GM19035 (cell line): Measurements from ENCODE around the gene TSHZ1.

Experiments
- ATAC-seq: cut with Tn5 transposase; IDR thresholded peaks from one replicate; pipeline ENCODE4 v1.9.1; 2021; ENCODE audit not compliant: unreplicated experiment

TSHZ1 gene

DNA sequence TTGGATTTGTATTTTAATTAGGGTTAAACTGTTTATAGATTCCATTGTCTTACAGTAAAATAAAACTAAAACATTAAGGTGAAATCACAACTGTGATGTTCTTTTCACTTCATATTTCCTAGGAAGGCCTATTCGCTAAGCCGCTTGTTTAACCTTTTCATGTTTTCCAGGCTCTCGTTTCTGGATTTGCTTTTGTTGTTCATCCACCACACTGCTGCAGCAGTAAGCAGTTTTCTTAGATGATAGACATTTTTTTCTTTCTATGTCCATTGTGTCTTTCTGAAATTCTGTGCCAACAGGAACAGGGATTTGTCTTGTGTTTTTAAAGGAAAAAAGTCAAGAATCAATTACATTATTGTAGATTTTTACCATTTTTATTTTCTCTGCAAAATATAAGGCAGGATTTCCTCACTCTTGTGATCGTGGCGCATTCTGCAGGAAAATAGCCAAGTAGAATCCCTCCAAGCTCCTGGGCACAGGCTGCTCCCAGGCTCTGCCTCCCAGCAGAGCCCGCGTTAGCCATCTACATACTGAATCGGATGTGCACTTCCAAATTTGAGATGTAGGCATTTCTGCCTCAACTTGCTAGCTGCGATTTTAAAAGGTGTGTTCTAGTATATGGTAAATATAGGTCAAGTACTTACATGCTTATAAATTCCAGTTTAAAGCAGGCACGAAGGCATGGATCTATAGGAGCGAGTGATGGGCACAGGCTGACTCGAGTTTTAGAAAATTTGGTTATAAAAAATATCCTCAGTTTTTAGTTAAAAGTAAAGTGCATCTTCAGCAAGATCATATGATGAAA lies 10.2 kb downstream of the TSHZ1 start:
- ATAC-seq, result no peak

DNA sequence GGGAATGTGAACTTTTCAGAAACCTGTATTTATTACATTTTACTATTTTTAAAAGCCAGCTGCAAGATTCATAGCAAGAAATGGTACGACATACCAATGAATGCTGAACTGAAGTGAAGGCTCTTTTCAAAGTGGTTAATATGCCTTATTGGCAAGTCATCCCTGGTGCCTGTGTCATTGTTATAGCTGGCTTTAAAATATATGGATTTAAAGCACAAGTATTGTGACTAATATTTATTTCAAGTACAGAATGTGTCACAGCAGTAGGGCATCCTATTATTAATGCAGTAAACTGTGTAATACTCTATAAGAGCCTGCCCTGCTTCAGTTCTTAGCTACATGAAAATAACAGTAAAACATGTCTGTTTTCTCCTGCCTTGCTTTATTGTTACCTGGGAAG lies 10.8 kb downstream of the TSHZ1 start:
- no peak for ATAC-seq

DNA sequence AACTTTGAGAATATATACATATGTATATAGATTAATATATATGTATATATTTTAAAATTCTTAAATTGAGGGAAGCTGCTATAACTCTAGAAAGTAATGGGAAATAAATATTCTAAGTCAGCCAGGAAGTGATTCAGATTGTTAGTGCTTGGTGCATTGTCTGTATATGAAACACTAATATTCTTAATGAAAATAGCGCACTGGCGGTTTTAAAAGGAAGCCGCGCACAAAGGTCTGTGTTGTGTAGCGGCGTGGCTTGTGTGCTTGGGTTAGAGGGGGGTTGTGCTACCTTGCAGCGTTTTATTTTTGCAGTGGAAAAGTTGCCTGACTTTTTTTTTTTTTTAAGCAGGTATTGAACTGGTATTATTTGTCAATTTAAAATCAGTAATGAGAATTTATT lies 11.3 kb downstream of the TSHZ1 start:
- ATAC-seq, result no peak

DNA sequence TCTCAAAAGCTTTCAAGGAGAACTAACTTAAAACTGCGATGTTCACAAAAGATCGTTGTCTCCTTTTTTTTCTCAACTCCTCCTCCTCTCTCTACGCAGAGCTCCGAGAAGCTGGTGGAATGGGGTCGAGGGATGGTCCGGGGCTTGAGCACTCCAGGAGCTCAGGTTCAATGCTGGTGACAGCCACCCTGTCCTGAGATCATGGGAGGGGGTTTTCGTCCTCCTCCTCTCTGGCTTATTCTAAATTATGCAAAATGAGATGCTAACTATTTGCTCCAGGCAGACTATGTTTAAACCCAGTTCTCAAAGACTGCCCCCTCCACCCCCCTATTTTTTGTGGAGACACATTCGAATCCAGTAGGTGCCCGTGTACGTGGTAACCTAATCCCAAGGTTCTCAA lies 11.8 kb downstream of the TSHZ1 start:
- ATAC-seq, result no peak

DNA sequence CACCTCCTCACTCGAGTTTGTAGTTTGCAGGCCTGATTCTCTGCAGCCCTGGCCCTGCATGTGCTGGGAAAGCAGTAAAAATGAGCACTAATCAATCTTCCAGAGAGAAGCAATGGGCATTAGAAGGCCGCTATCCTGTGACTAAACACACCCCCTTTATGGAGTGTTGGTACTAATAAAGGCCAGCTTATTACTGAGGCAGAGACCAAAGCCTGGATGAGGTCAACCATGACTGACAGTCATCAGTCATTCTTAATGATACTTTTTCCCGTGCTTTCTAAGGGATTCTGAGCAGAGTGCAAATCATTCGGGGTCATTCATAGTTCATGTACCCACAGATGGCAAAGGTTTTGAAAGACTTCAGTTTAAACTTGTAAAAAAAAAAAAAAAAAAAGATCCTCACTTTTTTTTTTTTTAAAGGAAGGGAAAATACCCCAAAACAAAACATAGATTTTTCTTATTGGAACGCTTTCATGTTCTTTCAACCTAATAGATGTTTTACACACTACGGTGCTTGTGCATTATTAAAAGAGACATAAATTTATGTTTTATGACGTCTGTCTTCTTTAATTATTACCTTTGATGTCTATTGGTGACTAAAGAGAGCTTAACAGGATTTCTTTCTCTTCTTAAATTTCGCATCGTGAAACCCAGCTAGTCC lies 13.2 kb downstream of the TSHZ1 start:
- no peak for ATAC-seq

DNA sequence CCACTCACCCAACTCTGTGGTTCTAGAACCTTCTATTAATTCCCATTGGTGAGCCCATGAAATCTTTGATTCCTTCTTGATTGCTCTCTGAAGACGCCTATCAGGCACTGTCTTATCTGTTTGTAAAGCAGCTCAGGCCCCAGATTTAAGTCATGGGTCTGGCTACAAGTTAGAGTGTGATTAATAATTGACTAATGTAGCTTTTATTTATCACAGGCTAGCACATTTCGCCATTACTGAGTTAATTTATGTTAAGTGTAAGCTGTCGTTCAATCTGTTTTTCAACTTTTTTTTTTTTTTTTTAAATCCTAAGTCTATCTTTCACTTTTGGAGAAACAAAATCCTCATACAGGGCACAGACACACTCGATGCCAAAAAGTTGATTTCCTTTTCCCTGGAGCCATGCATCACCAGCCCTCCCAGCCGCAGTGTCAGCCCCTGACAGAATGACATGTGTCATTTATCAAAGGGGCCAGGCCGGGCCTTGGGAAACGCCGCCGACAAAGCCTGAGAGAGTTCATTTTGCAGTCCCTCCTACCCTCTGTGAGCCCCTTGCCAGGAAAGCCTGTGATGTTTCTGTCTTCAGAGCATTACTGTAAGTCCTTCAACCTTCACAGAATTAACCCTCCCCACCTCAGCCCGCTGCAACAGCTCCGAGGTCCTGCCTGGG lies 15.8 kb downstream of the TSHZ1 start:
- ATAC-seq, result no peak

DNA sequence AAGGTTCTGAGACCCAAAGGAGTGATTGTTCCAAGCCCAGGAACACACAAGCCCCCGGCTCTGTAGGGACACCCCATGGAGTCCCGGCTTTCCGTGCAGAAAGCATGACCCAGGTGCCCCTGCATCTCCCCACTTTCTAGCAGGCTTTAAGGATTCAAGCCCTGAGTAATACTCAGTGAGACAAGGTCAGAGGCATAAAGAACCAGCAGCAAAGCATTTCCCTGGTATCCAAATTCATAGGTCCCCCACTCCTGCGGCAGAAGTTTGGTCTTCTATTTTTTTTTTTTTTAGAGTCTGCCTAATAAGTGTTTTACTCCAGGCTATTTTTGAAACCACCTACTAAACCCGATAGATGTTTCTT lies 16.3 kb downstream of the TSHZ1 start:
- ATAC-seq, result no peak

DNA sequence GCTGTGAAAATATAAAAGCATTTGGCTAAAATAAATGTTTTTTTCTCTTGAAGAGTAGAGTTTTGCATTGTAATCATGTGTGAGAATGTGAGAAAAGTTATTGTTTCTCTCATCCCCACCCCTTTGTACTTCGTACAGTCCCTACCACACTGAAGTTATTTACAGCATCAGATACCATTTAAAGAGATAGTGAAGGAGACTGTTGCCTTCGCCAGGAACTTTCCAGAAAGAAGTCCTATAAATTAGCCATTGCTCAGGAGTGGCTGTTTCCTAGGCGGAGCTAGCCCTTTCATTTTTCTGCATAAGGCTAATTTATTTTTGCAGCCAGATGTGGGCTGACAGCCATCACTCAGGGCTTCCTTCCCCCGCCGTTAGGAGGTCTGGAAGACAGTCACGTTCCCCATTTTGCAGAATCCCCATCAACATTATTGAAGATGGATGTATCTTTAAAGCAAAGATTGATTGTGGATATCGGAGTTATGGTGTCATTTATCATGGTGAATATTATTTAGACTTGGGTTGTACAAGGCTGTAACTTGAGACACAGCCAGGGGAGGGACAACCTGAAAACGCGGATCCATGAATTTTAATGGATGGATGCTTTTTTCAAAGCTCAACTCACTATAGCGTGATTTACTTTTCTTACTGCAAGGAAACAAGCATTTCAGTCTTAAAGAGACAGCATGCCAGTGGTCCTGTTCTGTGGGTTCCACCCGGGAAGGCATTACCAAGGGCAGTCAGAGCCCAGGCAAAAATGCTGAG lies 17.1 kb downstream of the TSHZ1 start:
- no peak for ATAC-seq

DNA sequence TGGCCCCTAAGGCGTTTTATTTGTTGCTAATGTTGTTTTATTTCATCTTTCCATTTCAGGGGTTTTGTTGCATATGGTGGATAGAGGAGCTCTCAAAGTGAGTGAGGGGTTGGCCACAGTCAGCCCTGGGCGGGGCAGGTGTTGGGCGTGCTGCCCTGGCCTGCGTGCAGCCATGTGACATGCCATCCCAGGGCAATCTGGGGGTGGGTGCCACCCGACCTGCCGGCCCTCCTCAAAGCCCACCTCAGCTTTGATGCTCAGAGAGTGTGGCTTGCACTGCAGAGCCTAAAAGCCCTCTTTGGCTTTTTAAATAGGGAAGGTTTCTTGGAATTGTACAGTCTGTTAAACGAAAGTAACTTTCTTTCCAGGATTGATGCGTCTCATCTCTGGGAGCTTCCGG lies 18.4 kb downstream of the TSHZ1 start:
- no peak for ATAC-seq

DNA sequence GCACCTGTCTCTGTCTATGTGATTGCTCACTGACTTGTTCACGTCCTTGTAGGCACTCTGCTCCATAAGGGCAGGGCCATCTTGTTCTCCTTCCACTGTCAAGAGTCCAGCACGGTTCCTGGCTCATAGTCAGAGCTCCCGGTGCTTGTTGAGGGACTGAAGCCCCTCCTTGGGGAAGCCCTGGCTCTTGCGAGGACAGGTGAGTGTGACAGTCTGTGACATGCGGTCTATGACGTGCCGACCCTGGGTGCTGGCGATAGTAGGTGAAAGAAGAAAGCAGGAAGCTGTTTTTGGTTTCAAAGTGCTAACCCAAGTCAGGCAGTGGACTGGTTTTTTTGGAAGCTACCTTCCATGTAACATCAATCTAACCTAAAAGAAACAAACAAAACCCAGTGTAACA lies 18.8 kb downstream of the TSHZ1 start:
- ATAC-seq, result no peak

DNA sequence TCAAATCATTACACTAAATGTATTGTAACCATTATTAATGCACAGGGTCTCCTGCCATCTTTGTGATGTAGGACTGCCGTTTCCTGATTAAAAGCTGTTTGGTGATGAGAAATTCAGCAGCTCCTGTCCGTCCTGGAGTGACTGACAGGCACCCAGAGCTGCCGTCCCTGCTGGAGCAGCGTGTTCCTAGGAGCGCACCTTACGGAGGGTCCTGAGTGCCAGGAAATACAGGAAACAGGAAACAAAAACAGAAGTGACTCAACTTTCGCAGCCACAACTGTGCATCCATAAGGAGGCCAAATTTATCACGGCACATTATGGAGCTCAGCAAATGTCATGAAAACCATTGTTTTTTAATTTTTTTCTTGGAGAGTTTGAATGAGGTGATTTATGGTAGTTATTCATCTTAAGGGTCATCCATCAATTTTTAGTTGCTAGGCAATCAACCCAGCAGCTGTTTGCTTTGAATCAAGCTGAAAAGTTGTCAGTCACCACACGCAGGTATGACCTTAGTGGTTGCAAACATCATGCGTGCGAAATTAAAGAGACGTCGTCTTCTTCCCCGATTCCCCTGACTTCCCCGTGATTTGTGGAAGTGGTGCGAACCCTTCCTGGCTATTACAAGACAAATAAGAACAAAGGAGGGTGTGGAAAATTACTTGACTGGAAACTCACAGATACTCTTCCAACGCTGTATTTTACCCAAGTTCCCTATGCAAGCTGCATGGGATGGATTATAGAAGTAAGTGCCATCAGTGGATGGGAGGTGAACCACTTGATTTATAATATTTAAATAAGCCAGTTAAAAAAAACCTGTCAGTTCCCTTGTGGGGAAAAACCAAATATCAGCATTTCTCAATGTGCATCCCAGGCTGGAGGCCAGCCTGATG lies 19.8 kb downstream of the TSHZ1 start:
- no peak for ATAC-seq

DNA sequence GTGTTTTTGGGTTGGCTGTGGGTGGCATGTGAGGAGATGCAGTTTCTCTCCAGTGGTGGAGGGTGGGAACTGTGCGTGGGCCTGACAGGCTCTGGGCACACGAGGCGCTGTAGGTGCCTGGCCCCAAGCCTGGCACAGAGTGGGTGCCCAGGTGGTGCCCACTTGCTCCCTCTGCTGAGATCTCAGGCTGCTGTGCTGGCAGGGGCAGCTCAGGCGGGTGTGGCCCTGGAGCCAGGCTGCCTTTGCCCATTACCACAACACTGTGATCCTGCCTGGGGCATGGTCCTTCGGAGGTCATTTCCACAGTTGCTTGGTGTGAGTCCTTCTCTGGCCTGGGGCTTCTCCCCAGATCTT lies 20.4 kb downstream of the TSHZ1 start:
- ATAC-seq, result no peak

DNA sequence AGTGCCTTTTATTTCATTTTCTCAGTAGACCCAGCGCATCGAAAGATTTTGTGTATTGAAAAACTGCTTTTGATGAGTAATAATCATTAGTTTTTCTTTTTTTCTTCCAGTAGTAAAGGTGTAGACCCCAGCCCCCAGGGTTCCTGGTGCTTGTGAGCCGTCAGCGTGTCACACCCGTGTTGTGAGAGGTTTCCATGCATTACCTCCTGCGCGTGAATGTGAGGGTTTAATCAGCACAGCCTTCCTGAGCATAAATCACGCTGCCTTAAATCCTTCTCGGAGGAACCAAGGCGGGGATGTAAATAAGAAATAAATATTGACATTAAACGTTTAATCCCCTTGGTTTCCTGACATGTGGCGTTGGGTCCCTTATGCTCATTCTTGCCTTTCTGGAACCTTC lies 24.3 kb downstream of the TSHZ1 start:
- no peak for ATAC-seq

DNA sequence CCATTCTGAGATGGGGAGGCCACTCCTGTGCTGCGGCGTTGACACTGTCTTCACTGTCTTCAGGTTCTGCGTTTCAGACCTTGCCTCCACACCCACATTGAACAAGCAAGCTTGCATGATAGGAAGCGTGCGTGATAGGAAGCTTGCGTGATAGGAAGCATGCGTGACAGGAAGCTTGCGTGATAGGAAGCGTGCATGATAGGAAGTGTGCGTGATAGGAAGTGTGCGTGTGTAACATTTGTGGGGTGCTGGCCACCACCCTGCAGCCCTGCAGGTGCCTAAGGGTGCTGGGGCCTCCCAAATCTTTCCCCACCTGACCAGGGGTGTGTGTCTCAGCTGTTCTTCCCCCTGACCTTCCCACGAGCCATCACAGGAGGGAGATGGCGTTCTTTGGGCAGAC lies 25.3 kb downstream of the TSHZ1 start:
- ATAC-seq, result no peak

DNA sequence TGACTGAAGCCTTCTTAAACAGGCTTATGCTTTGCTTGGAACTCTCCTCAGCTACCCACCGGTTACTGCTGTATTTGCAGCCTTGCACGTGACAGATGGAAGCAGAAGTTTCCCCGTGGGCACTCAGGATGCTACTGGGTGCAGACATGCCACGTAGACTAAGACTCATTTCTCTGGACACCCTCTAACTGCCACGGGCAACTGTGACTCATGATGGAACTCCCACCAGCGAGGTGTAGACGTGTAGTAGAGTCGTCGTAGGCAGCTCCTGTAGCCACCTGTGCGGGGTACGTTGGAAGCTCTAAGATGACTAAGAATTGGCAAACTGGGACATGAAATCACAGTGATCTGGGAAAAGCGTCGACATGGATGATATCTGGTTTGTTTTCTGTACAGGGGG lies 27.5 kb downstream of the TSHZ1 start:
- no peak for ATAC-seq

DNA sequence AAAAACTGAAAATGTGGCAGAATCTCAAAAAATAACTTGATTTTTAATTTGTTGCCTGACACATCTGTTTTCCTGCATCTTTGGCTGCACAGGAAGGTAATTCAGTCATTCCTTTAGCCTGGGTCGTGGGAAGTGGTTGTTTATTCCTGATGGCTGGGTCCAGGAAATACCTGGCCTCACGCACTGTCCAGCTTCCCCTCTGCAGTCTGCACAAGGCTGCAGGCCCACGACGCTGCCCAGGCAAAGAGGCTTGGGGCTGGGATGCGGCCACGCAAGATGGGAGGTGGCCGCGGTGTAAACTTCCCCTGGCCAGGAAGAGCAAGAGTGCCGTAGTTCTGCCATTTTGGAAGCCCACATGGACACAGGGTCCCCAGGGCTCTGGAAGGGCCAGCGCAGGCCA lies 28.2 kb downstream of the TSHZ1 start:
- ATAC-seq, result no peak

DNA sequence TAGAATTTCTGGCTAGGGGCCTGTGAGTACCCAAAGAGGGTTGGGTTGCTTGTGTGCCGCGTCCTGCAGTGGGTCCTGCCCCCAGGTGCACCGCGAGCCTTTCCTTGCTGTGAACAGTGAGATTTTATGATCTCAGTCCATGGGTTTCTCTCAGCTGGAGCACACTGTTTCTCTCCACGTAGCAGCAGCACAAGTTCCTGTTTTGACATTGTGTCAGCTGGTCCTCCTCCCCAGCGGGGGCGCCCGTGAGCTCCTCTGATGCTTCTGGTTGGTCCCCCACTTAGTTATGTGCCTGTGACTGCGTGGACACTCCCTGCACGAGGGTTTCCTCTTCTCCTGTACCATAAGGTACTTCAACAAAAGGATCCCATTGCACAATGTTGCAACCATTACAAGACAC lies 29.8 kb downstream of the TSHZ1 start:
- ATAC-seq, result no peak

DNA sequence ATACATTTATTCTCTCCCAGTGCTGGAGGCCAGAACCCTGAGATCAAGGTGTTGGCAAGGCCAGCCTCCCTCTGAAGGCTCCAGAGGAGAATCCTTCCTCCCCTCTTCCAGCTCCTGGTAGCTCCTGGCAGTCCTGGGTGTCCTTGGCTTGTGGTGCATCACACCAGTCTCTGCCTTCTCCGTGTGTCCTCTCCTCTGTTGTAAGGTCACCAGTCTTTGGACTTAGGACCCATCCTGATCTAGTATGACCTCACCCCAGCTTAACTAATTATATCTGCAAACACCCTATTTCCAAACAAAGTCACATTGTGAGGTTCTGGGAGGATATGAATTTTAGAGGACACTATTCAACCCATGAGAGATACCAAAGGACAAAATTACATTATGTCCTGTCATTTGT lies 31.1 kb downstream of the TSHZ1 start:
- no peak for ATAC-seq

DNA sequence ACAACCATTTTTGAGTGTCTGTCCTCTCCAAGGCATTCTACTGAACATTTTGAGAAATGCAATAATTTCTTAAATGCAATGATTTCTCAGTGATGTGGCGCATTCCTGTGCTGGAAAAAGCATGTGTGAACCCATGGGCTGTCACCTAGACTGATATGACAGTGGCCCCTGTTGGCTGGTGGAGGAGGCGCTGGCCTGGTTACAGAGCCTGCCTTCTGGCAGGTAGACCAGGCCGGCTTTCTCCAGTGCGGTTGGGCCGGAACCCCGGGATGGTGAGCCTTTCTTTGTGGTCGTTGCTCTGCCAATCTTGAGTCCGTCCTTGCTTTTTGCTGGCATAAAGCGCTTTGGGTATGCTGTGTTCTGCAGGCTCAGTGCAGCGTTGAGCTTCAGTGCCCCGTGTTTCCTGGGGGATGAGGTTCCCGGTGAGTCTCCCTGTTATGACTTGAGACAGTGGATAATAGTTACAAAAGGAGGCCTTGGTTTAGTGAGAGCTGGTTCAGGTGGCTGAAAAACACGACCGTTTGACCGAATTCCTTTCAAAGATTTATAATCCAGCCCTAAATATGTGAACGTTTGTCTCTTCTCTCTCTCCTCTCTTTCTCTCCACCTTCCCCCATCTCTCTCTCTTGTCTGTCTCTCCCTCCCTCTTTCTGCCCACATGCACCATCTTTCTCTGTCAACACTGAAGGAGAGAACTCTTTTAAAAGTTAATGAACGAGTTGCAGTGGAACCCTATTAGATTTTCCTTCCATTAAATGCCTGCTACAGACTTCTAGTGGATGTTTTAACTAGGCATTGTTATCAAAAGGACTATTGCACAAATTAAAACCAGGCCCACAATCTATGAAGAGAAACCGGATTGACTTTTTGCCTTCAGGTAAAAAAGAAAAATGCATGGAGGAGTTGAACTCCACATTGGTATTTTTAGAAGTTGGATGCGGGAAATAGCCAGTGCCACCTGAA lies 34.0 kb downstream of the TSHZ1 start:
- no peak for ATAC-seq
